HG03196 (cell line): ENCODE results near the gene MYLIP.
"Not testable (repeated sequence)": the region's sequence is repeated elsewhere in the genome, so short reads cannot be mapped to it uniquely, and the experiment has no call there.

ENCODE experiments used
- ATAC-seq: cut with Tn5 transposase; IDR thresholded peaks from one replicate; pipeline ENCODE4 v1.9.1; 2021; ENCODE audit not compliant: unreplicated experiment

MYLIP gene

DNA sequence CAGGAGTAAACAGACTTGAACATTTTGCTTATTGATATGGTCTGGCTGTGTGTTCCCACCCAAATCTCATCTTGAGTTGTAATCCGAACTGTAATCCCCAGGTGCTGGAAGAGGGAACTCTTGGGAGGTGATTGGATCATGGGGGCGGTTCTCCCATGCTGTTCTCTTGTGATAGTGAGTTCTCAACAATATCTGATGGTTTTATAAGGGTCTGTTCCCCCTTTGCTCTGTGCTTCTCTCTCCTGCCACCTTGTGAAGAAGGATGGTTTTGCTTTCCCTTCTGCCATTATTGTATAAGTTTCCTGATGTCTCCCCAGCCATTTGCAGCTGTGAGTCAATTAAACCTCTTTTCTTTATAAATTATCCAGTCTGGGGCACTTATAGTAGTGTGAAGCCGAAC, 40.0 kb downstream of the MYLIP start:
- no peak for ATAC-seq

DNA sequence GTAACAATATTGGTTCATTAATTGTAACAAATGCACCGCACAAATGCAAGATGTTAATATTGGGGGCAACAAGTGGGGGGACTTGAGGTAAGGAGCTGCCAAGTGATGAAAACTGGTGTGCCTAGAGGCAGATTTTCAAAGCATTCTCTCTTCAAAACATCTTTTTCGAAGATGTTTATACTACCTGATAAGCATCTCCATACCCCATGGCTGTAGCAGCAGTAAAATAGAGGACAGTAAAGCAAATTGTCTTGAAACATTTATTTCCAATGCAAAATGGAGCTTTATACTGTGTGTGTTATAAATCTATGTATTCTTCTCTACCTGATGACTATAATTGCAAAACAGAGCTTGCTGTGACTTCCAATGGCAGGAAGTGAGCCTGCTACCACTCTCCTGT, 42.5 kb downstream of the MYLIP start:
- ATAC-seq, result no peak

DNA sequence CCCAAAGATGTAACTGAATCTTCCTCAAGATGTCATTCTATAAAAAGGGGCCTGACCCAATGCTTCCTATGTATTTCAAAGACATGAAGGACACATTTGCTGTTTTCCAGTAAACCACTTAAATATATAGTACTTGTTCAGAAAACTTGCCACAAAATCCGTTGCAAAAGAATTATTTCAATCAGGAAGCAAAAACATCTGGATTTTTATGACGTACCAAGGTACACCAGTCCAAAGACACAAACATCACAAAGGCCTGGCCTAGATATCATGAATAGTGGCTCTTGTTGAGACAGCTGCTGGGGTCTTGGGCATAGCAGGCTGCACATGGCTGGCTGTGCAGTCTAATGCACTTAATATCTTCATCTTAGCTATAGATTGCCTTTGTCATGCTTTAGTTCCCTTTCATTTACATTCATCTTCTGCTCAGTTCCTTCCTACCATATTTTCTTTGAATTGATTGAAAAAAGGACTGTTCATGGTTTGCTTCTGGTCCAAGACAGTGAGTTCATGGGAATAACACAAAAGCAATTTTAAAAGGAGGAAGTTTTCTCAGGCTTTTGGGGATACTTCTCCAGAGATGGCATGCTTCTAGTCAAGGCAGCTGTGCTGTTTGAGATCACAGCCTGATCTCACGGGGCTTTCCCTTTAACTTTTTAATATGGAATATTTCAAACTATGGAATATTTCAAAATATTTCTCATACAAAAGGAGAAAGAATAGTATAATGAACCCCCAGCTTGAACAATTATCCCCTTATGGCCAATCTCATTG, 44.5 kb downstream of the MYLIP start:
- ATAC-seq, result no peak

GRCh38 chr6:16174416-16175078, 45.7 kb downstream of the MYLIP start:
- no peak for ATAC-seq

GRCh38 chr6:16176600-16176999, 47.7 kb downstream of the MYLIP start:
- ATAC-seq, result not testable (repeated sequence)

GRCh38 chr6:16177881-16178280, 49.0 kb downstream of the MYLIP start:
- ATAC-seq, result no peak

- no peak for ATAC-seq
These were observed 49.5 kb downstream of the MYLIP start for GRCh38 chr6:16178351-16178750.

DNA sequence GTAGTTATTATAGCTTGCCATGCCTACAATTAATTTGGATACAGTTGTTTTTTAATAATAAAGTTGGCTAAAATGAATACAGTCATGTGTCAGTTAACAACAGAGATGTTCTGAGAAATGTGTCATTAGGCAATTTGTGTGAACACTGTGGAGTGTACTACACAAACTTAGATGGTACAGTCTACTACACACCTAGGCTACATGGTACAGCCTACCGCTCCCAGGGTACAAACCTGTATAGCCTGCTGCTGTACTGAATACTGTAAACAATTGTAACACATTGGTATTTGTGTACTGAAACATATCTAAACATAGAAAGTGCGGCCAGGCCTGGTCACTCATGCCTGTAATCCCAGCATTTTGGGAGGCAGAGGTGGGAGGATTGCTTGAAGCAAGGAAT, 50.2 kb downstream of the MYLIP start:
- no peak for ATAC-seq

DNA sequence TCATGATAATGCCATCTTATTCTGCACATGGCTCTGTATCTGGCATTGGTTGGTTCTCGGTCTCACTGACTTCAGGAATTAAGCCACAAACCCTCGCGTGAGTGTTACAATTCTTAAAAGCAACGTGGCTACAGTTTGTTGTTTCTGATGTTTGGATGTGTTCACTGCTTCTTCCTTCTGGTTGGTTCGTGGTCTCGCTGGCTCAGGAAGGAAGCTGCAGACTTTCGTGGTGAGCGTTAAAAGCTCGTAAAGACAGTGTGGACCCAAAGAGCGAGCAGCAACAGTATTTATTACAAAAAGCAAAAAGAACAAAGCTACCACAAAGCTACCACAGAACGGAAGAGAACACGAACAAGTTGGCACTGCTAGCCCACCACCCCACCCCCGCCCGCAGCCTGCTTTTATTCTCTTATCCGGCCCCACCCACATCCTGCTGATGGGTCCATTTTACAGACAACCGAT, 51.1 kb downstream of the MYLIP start:
- ATAC-seq, result no peak

GRCh38 chr6:16180696-16181438, 52.0 kb downstream of the MYLIP start:
- no peak for ATAC-seq

DNA sequence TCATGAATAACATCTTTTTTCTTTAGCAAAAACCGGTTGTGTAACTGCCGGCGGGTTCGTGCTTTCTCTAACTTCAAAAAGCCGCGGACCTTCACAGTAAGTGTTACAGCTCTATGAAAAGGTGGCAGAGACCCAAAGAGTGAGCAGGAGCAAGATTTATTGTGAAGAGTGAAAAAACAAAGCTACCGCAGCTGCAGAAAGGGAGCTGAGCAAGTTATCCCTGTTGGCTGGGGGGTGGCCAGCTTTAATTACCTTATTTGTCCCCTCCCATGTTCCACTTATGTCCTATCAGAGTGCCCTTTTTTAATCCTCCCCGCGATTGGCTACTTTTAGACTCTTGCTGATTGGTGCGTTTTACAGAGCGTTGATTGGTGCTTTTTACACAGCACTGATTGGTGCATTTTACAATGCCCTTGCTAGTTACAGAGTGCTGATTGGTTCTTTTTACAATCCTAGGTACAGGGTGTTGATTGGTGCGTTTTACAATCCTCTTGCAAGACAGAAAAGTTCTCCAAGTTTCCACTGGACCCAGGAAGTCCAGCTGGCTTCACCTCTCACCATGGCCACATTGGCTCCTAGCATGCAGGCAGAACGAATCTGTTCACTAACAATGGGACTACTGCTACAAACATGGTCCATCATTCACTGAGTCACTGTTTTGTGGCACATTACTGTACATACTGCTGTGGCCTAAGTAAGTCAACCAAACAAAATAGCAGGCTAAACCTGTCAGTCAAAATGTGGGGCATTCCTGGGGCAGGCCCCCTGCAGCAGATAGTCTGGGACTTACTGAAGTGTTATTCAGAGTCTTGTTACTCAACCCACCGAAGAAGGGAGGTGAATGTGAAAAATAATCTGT, 52.8 kb downstream of the MYLIP start:
- ATAC-seq, result no peak

DNA sequence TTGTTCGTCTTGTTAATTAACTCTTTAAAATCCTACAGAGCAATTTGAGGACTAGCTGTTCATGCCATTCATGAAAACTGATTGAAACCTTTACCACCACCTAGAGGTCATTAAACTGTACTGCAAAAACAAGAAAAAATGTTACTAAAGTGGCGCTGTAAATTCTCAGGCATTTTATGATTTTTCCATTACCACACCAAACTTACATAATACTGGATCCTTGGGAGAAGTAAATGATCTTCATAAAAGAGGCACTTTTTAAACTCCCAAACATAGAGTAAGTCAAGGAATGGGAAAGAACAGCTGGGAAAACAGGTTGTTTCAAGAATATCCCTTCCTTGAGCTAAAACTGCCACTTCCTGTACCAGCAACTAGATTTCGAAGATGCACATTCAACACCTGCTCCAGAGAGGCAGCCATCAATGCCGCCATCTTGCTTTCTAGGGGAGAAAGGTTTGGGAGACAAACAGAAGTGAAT, 54.3 kb downstream of the MYLIP start:
- no peak for ATAC-seq

DNA sequence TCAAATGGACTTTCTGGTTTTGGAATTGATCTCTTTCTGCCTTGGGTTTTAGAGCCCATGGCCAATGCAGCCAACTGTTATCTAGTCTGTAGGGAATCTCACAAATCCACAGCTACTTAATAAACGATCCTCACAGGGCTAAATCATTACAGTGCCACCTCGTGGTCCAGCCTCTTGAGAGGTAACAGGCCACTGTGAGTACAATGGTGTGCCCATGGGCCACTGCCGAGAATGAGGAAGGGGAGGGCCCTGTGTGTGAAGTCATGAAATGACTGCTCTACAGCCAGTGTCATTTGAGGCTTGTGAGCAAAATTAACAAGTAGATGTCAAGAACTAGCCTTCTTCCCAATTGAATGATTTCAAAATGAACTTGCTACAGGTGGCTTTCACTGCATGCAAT, 55.2 kb downstream of the MYLIP start:
- ATAC-seq, result no peak

GRCh38 chr6:16184551-16184950, 55.7 kb downstream of the MYLIP start:
- no peak for ATAC-seq

- no peak for ATAC-seq
These were observed 58.3 kb downstream of the MYLIP start for GRCh38 chr6:16187176-16187575.

- ATAC-seq, result no peak
These were observed 61.3 kb downstream of the MYLIP start for GRCh38 chr6:16190214-16190613.

GRCh38 chr6:16196260-16196983, 67.5 kb downstream of the MYLIP start:
- no peak for ATAC-seq

DNA sequence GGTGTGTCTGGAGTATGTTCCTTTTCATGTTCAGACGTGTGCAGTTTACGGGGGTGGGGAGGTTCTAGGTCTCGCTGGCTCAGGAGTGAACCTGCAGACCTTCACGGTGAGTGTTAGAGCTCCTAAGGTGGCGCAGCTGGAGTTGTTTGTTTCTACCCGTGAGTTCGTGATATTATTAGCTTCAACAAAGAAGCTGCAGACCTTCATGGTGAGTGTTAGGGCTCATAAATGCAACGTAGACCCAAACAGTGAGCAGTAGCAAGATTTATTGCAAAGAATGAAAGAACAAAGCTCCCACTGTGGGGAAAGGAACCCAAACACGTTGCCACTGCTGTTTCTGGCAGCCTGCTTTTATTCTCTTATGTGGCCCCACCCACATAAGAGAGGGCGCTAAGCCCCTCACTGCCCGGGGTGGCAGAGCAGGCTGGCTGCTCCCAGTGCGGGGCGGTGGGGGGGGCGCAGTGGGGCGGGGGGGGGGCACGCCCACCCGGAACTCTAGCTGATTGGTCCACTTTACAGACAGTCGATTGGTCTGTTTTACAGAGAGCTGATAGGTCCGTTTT, 68.2 kb downstream of the MYLIP start:
- no peak for ATAC-seq
